Prostate gland (tissue), 2 donors: Measurements from ENCODE around the gene COL4A5. TPM values are rescaled to one million over a fixed set of nuclear protein-coding genes. Genes with fewer than 3 reads are reported as not detected.

Source experiments
- DNase-seq: peaks from one replicate; pipeline ENCODE4 v3.0.0-alpha.2; 2019; ENCODE audit warnings: low spot score
- H3K27ac ChIP-seq, 2 donors: fragments of 200-600 bp; sonication (generic); 2 replicates each; pipeline ENCODE4 v1.5.1; 2017 to 2019
- H3K27me3 ChIP-seq: fragments of 200-600 bp; sonication (generic); replicated peaks from 2 replicates; pipeline ENCODE4 v1.5.1; 2019; ENCODE audit not compliant: insufficient read depth
- H3K36me3 ChIP-seq, 2 donors: fragments of 200-600 bp; sonication (generic); 1 replicate in 1 of 2; 2 replicates in 1 of 2; pipeline versions ENCODE4 v1.5.1 to v1.8.1; 2017 to 2019
- H3K4me1 ChIP-seq: fragments of 200-600 bp; sonication (generic); replicated peaks from 2 replicates; pipeline ENCODE4 v1.5.1; 2019
- H3K4me3 ChIP-seq, 2 donors: fragments of 200-600 bp; sonication (generic); 2 replicates each; pipeline ENCODE4 v1.5.1; 2017 to 2019
- H3K9me3 ChIP-seq: fragments of 200-600 bp; sonication (generic); 2 replicates; pipeline ENCODE4 v1.5.1; 2017
- CTCF ChIP-seq, 4 experiments: fragments of 200-600 bp in 2 of 4; fragments of 450-650 bp in 2 of 4; sonication (generic) in 2 of 4; IDR thresholded peaks; 1 replicate in 3 of 4; 2 replicates in 1 of 4; pipeline ENCODE4 v1.5.1; 2016 to 2019; ENCODE audit warnings: antibody characterized with exemption in 4 of 4, mild to moderate bottlenecking in 2 of 4, moderate library complexity in 2 of 4
- POLR2A ChIP-seq: fragments of 450-650 bp; IDR thresholded peaks from one replicate; pipeline ENCODE4 v1.6.1; 2016; ENCODE audit warnings: antibody characterized with exemption, mild to moderate bottlenecking
- POLR2AphosphoS5 ChIP-seq: sonication (generic); formaldehyde crosslinking; IDR thresholded peaks from one replicate; pipeline ENCODE4 v1.6.1; 2017; ENCODE audit warnings: antibody characterized with exemption
- WGBS: methylation state at CpG from one replicate; pipeline ENCODE4 v1.1.5; 2018; 5-methylcytosine and 5-hydroxymethylcytosine counted together
- intact Hi-C: fragments of 100-400 bp; cut with DNase I; formaldehyde crosslinking; loops from one replicate; pipeline ENCODE4 v1.14.2; 2022
- total RNA-seq, 2 donors: library from RNA; depleted of rRNA; stranded (reverse); fragments of >200 nt; gene quantifications; one replicate each; pipeline ENCODE4 v1.1.0, GENCODE V29; 2016

COL4A5 gene
- total RNA-seq, 2 donors from 2014 or later: 35.1 to 49.1 TPM

GRCh38 chrX:108439961-108440696 is 491 bp downstream of the COL4A5 start:
- Histone ChIP-seq H3K4me3 (peak overlapping the region; percentile 39 to 40), H3K27ac (peak overlapping the region; percentile 70 to 71), H3K27me3 (no peaks in the 10 kb centered on the region), H3K4me1 (no peaks in the 10 kb centered on the region), H3K9me3 (no peaks in the 10 kb centered on the region), H3K36me3 (no peaks in the 10 kb centered on the region)
- whole genome bisulfite sequencing: under 1% methylated on average over 23 of the region's 25 CpGs
- no peak for DNase-seq
- no peak for TF ChIP-seq CTCF (IDR thresholded peaks at IDR 0.05)
- TF ChIP-seq POLR2A: no peak
- TF ChIP-seq POLR2AphosphoS5: no peak
- intact Hi-C loops: loop anchor here (5.0 to 10.0 kb wide), 2 partner anchors 135 to 218 kb away; no protein-coding TSS in a partner anchor

- Histone ChIP-seq H3K9me3 (no peaks in the 10 kb centered on the region), H3K4me1 (no peaks in the 10 kb centered on the region), H3K4me3 (no peak overlapping the region), H3K27ac (no peak overlapping the region), H3K27me3 (no peaks in the 10 kb centered on the region), H3K36me3 (no peaks in the 10 kb centered on the region)
- intact Hi-C loops: loop anchor here (5.0 to 10.0 kb wide), 2 partner anchors 138 to 221 kb away; no protein-coding TSS in a partner anchor
- 19% methylated on average over 2 of the region's 2 CpGs for WGBS
- TF ChIP-seq CTCF (IDR thresholded peaks at IDR 0.05) (no peak), POLR2AphosphoS5 (no peak), POLR2A (no peak)
- DNase-seq: no peak
Measured at GRCh38 chrX:108442901-108443464, 3.3 kb downstream of the COL4A5 start.

- Histone ChIP-seq H3K27me3 (no peaks in the 10 kb centered on the region), H3K27ac (no peak overlapping the region), H3K9me3 (no peaks in the 10 kb centered on the region), H3K4me3 (no peak overlapping the region), H3K4me1 (no peaks in the 10 kb centered on the region), H3K36me3 (no peaks in the 10 kb centered on the region)
- TF ChIP-seq POLR2AphosphoS5 (no peak), POLR2A (no peak), CTCF (IDR thresholded peaks at IDR 0.05) (no peak)
- intact Hi-C loops: loop anchor here (10.0 kb wide), 1 partner anchor 143 kb away; no protein-coding TSS in a partner anchor
- 75% methylated on average over 2 of the region's 2 CpGs for WGBS
- DNase-seq: no peak
Measured at GRCh38 chrX:108447303-108447702, 7.7 kb downstream of the COL4A5 start.

- Histone ChIP-seq H3K36me3 (no peaks in the 10 kb centered on the region), H3K4me1 (no peaks in the 10 kb centered on the region), H3K9me3 (no peaks in the 10 kb centered on the region), H3K27ac (no peak overlapping the region), H3K4me3 (no peak overlapping the region), H3K27me3 (no peaks in the 10 kb centered on the region)
- intact Hi-C loops: no loop called here
- WGBS: 90% methylated on average over 3 of the region's 3 CpGs
- no peak for DNase-seq
- no peak for TF ChIP-seq POLR2AphosphoS5
- TF ChIP-seq POLR2A: no peak
- TF ChIP-seq CTCF (IDR thresholded peaks at IDR 0.05): no peak
Measured at GRCh38 chrX:108453841-108454240, 14.2 kb downstream of the COL4A5 start.
